GM12878 (cell line): ENCODE data around the gene DLGAP5. TPM values are rescaled to one million over a fixed set of nuclear protein-coding genes. Genes with fewer than 3 reads are reported as not detected.

Experiments used
- ATAC-seq: fragments of 200-7000 bp; cut with Tn5 transposase; 3 replicates; pipeline ENCODE4 v1.9.1; 2020; ENCODE audit warnings: mild to moderate bottlenecking, moderate library complexity
- BruUV-seq: library from RNA; stranded (reverse); fragments of 400-500 nt; replicated peaks from 2 replicates; lab custom pipeline; 2021; lab: Mats Ljungman, UMichigan
- CTCF ChIA-PET: fragments of 300-600 bp; sonication (Branson Sonifier 250); formaldehyde crosslinking; extraction: SDS; loops from one replicate; lab custom pipeline; 2021; ENCODE audit warnings: inconsistent platforms; lab: Yijun Ruan, JAX
- POLR2A ChIA-PET: fragments of 350-600 bp; formaldehyde crosslinking; extraction: SDS; loops from one replicate; lab custom pipeline; 2021; ENCODE audit warnings: inconsistent platforms; lab: Charles Lee
- RAD21 ChIA-PET: fragments of 300-600 bp; sonication (Branson Sonifier 250); formaldehyde crosslinking; loops from one replicate; lab custom pipeline; 2023; ENCODE audit warnings: antibody characterized with exemption; ENCODE audit not compliant: unreplicated experiment; lab: Charles Lee
- SMC1A ChIA-PET: fragments of 300-600 bp; sonication (Branson Sonifier 250); formaldehyde crosslinking; loops from one replicate; lab custom pipeline; 2023; ENCODE audit not compliant: unreplicated experiment, uncharacterized antibody; lab: Charles Lee
- DNase-seq: peaks from one replicate; pipeline ENCODE4 v3.0.0-alpha.2; 2011; ENCODE audit warnings: low read depth, low spot score
- FAIRE-seq: peaks from 3 replicates; lab custom pipeline; 2011; peaks lifted over from hg19 to GRCh38; lab: Jason Lieb, UNC
- H2AFZ ChIP-seq: 2 replicates; pipeline ENCODE4 v1.6.0; 2011; ENCODE audit warnings: low read depth, low read length, control low read depth; ENCODE audit not compliant: control insufficient read depth
- H3K27ac ChIP-seq: 2 replicates; pipeline ENCODE4 v1.5.1; 2011; ENCODE audit warnings: control low read depth; ENCODE audit not compliant: control insufficient read depth, insufficient read depth
- H3K27me3 ChIP-seq, 2 experiments: replicated peaks in 1 of 2; 2 replicates each; pipeline versions ENCODE4 v1.6.0 to v1.6.1; 2011; ENCODE audit warnings: low read length in 1 of 2; ENCODE audit not compliant: control insufficient read depth in 2 of 2, insufficient read depth in 2 of 2
- H3K36me3 ChIP-seq, 2 experiments: 2 replicates each; pipeline ENCODE4 v1.5.1; 2011; ENCODE audit warnings: low read length in 1 of 2; ENCODE audit not compliant: control insufficient read depth in 2 of 2, insufficient read depth in 2 of 2
- H3K4me1 ChIP-seq: 2 replicates; pipeline ENCODE4 v1.6.1; 2011; ENCODE audit warnings: mild to moderate bottlenecking, low read length, moderate library complexity, mixed read lengths; ENCODE audit not compliant: control insufficient read depth, insufficient read depth
- H3K4me2 ChIP-seq: 2 replicates; pipeline ENCODE4 v1.6.0; 2011; ENCODE audit warnings: control low read depth; ENCODE audit not compliant: control insufficient read depth, insufficient read depth
- H3K4me3 ChIP-seq: fragments of 200-600 bp; sonication (generic); 2 replicates; pipeline ENCODE4 v1.5.1; 2016
- H3K79me2 ChIP-seq: 2 replicates; pipeline ENCODE4 v1.6.0; 2011; ENCODE audit warnings: low read length; ENCODE audit not compliant: control insufficient read depth, insufficient read depth
- H3K9ac ChIP-seq: 2 replicates; pipeline ENCODE4 v1.8.0; 2011; ENCODE audit warnings: low read length, control low read depth, mixed read lengths; ENCODE audit not compliant: control insufficient read depth, insufficient read depth
- H3K9me3 ChIP-seq: replicated peaks from 3 replicates; pipeline ENCODE4 v1.5.1; 2011; ENCODE audit warnings: mild to moderate bottlenecking, low read length; ENCODE audit not compliant: control insufficient read depth, insufficient read depth
- H4K20me1 ChIP-seq: 2 replicates; pipeline ENCODE4 v1.6.0; 2011; ENCODE audit not compliant: control insufficient read depth, insufficient read depth
- BCL11A ChIP-seq: IDR thresholded peaks from 2 replicates; pipeline ENCODE4 v1.6.1; 2011; ENCODE audit warnings: low read depth, low read length
- CHD1 ChIP-seq: IDR thresholded peaks from 2 replicates; pipeline ENCODE4 v1.6.1; 2012; ENCODE audit warnings: low read depth, low read length, improper control_type of control experiment
- POLR2A ChIP-seq: IDR thresholded peaks from 2 replicates; pipeline ENCODE4 v1.6.1; 2011; ENCODE audit warnings: low read depth, mild to moderate bottlenecking, low read length
- SP1 ChIP-seq: IDR thresholded peaks from one replicate; pipeline ENCODE4 v1.6.1; 2011; ENCODE audit warnings: low read depth, low read length
- TAF1 ChIP-seq: IDR thresholded peaks from 2 replicates; pipeline ENCODE4 v1.6.1; 2011; ENCODE audit warnings: mild to moderate bottlenecking, low read depth, low read length, borderline replicate concordance
- ZNF24 ChIP-seq: fragments of 450-650 bp; IDR thresholded peaks from 2 replicates; pipeline ENCODE4 v1.6.1; 2017; ENCODE audit warnings: antibody characterized with exemption, mild to moderate bottlenecking
- WGBS: methylation state at CpG from one replicate; pipeline ENCODE4 v1.1.6; 2016; ENCODE audit warnings: low lambda C conversion rate; ENCODE audit not compliant: insufficient replicate concordance, insufficient coverage; ENCODE audit errors: missing lambda C conversion rate; 5-methylcytosine and 5-hydroxymethylcytosine counted together
- in situ Hi-C: fragments of 300-500 bp; cut with MboI; formaldehyde crosslinking; loops from 9 replicates; pipeline ENCODE4 v1.14.3; 2018; ENCODE audit warnings: mixed read lengths
- intact Hi-C: fragments of 100-400 bp; cut with micrococcal nuclease; formaldehyde crosslinking; loops from one replicate; pipeline ENCODE4 v1.14.2; 2022; ENCODE audit not compliant: unreplicated experiment
- polyA plus RNA-seq, 11 experiments: library from polyadenylated mRNA; depleted of rRNA in 4 of 11; unstranded in 6 of 11; stranded (reverse) in 5 of 11; fragments of >200 nt; fragmentation: Nextera tagmentation in 4 of 11; fragmentation: Illumina TruSeq in 1 of 11; extraction: Ambion mirVana in 4 of 11; extraction: Trizol in 1 of 11; gene quantifications; 1 replicate in 1 of 11; 2 replicates in 10 of 11; pipeline versions ENCODE4 v1.2.1 to v1.2.3, GENCODE V29; 2011 to 2016; ENCODE audit warnings: inconsistent platforms in 2 of 11, missing spikeins in 2 of 11, low read depth in 1 of 11
- total RNA-seq, 4 experiments: library from RNA; depleted of rRNA in 3 of 4; stranded (reverse); fragments of >200 nt in 3 of 4; fragmentation: Illumina TruSeq in 1 of 4; extraction: Trizol in 1 of 4; gene quantifications; 2 replicates each; pipeline versions ENCODE4 v1.2.1 to v1.2.3, GENCODE V29; 2013 to 2021
- TF ChIP-seq, protein P1 (sequence below): fragments of 450-650 bp; IDR thresholded peaks from 2 replicates; pipeline ENCODE4 v1.6.1; 2018; ENCODE audit warnings: borderline replicate concordance, mild to moderate bottlenecking; ENCODE audit not compliant: partially characterized antibody
- TF ChIP-seq, protein P2 (sequence below): fragments of 450-650 bp; IDR thresholded peaks from 2 replicates; pipeline ENCODE4 v1.6.1; 2017; ENCODE audit warnings: borderline replicate concordance
- TF ChIP-seq, protein P3 (sequence below): fragments of 150-350 bp; IDR thresholded peaks from 2 replicates; pipeline ENCODE4 v1.6.1; 2016; ENCODE audit warnings: low read depth, low read length

DLGAP5 gene
- total and polyA plus RNA-seq, 10 of the 15 experiments (the other 5 are each of a cell fraction or from before 2014, with no cell fraction given), result 40.9 to 106 (median 67.6) TPM

DNA sequence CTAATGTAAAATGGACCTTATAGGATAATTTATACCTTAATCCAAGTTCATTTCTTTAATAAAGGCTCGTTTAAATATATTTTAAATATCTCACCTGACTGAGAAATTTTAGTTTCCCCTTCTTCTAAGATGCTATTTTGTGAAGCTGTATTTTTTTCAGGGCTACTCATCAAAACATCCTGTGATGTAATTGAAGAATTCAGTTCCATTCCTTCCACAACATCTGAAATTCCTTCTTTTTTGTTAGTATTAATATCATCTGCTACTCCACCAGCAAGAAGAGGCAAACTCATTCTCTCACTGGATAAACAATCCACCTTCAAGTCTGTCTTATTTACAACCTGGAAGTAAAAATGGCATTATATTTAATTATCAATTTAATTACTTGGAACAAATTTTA is 39.8 kb downstream of the DLGAP5 start:
- FAIRE-seq (no peak), ATAC-seq (no peak), DNase-seq (no peak)
- no peak overlapping the region for H3K4me2 ChIP-seq
- intact Hi-C loops (no loop called here), in situ Hi-C loops (no loop called here)
- H4K20me1 ChIP-seq, result no peaks in the 10 kb centered on the region
- ChIA-PET RAD21 (interaction anchor here (0.7 kb wide), 1 partner anchor 9 kb away, joined by 3 read pairs; no protein-coding TSS in a partner anchor), CTCF (interaction anchor here (0.8 to 1.1 kb wide), 2 partner anchors 19 to 100 kb away, joined by 3 to 4 read pairs; partner anchors contain the start of gene MAPK1IP1L), SMC1A (interaction anchor here (1.6 to 1.7 kb wide), 2 partner anchors 19 to 24 kb away, joined by 4 to 7 read pairs; no protein-coding TSS in a partner anchor), POLR2A (no interaction called here)
- TF ChIP-seq, protein P1, sequence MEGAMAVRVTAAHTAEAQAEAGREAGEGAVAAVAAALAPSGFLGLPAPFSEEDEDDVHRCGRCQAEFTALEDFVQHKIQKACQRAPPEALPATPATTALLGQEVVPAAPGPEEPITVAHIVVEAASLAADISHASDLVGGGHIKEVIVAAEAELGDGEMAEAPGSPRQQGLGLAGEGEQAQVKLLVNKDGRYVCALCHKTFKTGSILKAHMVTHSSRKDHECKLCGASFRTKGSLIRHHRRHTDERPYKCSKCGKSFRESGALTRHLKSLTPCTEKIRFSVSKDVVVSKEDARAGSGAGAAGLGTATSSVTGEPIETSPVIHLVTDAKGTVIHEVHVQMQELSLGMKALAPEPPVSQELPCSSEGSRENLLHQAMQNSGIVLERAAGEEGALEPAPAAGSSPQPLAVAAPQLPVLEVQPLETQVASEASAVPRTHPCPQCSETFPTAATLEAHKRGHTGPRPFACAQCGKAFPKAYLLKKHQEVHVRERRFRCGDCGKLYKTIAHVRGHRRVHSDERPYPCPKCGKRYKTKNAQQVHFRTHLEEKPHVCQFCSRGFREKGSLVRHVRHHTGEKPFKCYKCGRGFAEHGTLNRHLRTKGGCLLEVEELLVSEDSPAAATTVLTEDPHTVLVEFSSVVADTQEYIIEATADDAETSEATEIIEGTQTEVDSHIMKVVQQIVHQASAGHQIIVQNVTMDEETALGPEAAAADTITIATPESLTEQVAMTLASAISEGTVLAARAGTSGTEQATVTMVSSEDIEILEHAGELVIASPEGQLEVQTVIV, result no peak
- no peak for TF ChIP-seq BCL11A
- no peak for TF ChIP-seq SP1
- no peak for TF ChIP-seq TAF1
- no peak for TF ChIP-seq CHD1
- TF ChIP-seq POLR2A, result no peak
- TF ChIP-seq, protein P2, sequence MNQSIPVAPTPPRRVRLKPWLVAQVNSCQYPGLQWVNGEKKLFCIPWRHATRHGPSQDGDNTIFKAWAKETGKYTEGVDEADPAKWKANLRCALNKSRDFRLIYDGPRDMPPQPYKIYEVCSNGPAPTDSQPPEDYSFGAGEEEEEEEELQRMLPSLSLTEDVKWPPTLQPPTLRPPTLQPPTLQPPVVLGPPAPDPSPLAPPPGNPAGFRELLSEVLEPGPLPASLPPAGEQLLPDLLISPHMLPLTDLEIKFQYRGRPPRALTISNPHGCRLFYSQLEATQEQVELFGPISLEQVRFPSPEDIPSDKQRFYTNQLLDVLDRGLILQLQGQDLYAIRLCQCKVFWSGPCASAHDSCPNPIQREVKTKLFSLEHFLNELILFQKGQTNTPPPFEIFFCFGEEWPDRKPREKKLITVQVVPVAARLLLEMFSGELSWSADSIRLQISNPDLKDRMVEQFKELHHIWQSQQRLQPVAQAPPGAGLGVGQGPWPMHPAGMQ, result no peak
- TF ChIP-seq ZNF24, result no peak
- TF ChIP-seq, protein P3, sequence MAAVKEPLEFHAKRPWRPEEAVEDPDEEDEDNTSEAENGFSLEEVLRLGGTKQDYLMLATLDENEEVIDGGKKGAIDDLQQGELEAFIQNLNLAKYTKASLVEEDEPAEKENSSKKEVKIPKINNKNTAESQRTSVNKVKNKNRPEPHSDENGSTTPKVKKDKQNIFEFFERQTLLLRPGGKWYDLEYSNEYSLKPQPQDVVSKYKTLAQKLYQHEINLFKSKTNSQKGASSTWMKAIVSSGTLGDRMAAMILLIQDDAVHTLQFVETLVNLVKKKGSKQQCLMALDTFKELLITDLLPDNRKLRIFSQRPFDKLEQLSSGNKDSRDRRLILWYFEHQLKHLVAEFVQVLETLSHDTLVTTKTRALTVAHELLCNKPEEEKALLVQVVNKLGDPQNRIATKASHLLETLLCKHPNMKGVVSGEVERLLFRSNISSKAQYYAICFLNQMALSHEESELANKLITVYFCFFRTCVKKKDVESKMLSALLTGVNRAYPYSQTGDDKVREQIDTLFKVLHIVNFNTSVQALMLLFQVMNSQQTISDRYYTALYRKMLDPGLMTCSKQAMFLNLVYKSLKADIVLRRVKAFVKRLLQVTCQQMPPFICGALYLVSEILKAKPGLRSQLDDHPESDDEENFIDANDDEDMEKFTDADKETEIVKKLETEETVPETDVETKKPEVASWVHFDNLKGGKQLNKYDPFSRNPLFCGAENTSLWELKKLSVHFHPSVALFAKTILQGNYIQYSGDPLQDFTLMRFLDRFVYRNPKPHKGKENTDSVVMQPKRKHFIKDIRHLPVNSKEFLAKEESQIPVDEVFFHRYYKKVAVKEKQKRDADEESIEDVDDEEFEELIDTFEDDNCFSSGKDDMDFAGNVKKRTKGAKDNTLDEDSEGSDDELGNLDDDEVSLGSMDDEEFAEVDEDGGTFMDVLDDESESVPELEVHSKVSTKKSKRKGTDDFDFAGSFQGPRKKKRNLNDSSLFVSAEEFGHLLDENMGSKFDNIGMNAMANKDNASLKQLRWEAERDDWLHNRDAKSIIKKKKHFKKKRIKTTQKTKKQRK, result no peak
- WGBS, result 14% methylated on average over 1 of the region's 1 CpG
- no peak overlapping the region for H2AFZ ChIP-seq
- no peaks in the 10 kb centered on the region for H3K9me3 ChIP-seq
- H3K4me3 ChIP-seq, result no peak overlapping the region
- H3K27me3 ChIP-seq, result no peaks in the 10 kb centered on the region
- H3K27ac ChIP-seq, result no peak overlapping the region
- H3K4me1 ChIP-seq, result no peaks in the 10 kb centered on the region
- H3K36me3 ChIP-seq, result peaks cover 2 to 23% of the 10 kb centered on the region in 2 experiments
- H3K79me2 ChIP-seq, result no peaks in the 10 kb centered on the region
- BruUV-seq, result no TSS peak
- no peak overlapping the region for H3K9ac ChIP-seq
